ENCODE data around the gene CTNNA1.

The CTNNA1 gene

DNA sequence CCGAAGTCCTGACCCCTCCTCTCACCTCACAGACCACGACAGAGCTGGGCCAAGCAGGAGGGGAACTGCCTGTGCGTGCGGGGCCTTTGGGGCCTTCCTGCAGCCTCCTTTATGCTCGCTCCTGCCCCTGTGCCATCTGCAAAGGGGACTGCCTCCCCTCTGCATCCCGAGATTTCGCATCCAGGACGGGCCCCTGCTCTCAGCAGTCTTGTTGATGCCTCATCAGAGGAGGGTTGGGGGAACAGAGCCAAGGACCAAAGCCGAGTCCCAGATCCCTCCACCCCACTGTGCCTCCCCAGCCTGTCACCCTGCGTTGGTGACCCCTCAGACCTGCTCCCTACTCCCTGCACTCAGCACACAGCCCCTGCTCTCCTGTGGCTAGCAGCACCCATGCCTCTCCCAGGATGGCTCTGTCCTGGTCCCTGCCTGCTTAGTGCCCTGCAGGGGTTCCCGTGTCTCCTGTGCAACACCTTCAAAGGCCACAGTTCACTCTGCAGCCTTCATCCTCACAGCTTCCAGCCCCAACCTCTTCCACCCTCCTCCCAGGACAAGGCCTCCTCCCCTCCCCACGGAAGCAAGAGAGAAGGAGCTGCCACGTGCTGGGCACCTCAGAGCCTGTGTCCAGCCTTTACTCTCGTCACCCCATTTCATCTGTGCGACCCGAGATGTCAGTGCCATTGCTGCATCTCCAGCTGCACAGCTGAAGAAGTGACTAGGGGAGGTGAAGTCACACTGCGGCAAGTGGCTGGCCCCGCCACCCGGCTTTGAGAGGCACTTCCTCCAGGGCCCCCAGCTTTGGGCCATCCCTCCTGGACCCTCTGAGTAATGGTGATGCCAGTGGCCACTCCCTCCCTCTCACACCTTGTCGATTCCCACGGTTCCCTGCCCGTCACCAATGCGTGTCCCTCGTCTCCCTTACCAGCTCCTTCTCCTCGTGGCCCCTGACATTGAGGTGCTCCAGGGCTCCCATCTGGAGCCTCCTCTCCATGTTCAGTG, 184.5 kb downstream of the CTNNA1 start (continued):
- TF ChIP-seq PATZ1 (CRISPR knock-in tag; IDR thresholded peaks at IDR 0.05; ENCODE audit: borderline replicate concordance) (no peak), ISL1 (CRISPR knock-in tag; IDR thresholded peaks at IDR 0.05) (no peak)

DNA sequence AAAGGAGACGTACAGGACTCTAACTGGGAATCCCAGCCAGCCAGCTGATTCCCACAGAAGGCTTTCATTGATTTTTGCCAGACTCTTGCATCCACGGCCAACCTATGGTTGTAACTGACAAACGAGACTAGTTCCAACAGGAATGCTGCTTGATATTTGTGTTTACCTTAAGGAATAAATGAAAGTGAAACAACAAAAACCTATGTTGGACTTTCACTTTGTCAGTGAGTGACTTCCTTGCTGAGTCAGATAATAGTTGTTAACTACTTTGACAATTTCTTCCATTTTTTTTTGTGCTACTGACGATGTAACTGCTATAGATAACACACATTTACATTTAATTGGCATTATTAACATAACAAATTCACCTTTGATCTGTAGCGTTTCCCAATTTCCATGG, 185.3 kb downstream of the CTNNA1 start:
- TF ChIP-seq TCF4 (CRISPR knock-in tag; IDR thresholded peaks at IDR 0.05; ENCODE audit: borderline replicate concordance): no peak
- TF ChIP-seq TOX (CRISPR knock-in tag; IDR thresholded peaks at IDR 0.05; ENCODE audit: borderline replicate concordance): no peak
- TF ChIP-seq BACH2 (CRISPR knock-in tag; IDR thresholded peaks at IDR 0.05; ENCODE audit: borderline replicate concordance): no peak
- no peak for TF ChIP-seq PPARA (CRISPR knock-in tag; IDR thresholded peaks at IDR 0.05; ENCODE audit: borderline replicate concordance)
- no peak for TF ChIP-seq ZFP30 (CRISPR knock-in tag; IDR thresholded peaks at IDR 0.05)
- TF ChIP-seq ZNF565 (CRISPR knock-in tag; conservative IDR thresholded peaks at IDR 0.05; ENCODE audit: low read depth): no peak
- no peak for TF ChIP-seq ZFP3 (CRISPR knock-in tag; IDR thresholded peaks at IDR 0.05)
- no peak for TF ChIP-seq ZNF70 (CRISPR knock-in tag; IDR thresholded peaks at IDR 0.05)
- TF ChIP-seq POU6F1 (CRISPR knock-in tag; IDR thresholded peaks at IDR 0.05; ENCODE audit: borderline replicate concordance, low read depth): no peak
- TF ChIP-seq GLIS3 (CRISPR knock-in tag; IDR thresholded peaks at IDR 0.05): no peak
- TF ChIP-seq ARNTL (CRISPR knock-in tag; IDR thresholded peaks at IDR 0.05; ENCODE audit: borderline replicate concordance, low read depth): no peak
- ATAC-seq: no peak

DNA sequence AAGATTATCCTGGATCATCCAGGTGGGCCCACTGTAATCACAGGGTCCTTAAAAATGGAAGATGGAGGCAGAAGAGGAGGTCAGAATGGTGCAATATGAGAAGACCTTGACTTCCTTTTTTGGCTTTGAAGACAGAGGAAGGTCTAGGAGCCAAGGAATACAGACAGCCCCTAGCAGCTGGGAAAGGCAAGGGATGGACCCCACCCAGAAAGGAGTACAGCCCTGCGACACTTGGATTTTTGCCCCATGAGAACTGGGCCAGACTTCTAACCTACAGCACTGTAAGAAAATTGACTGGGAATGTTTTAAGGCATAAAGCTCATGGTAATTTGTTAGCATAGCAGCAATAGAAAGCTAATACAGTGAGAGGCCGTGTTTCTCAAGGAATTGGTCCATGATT, 188.8 kb downstream of the CTNNA1 start:
- TF ChIP-seq ISL1 (CRISPR knock-in tag; IDR thresholded peaks at IDR 0.05): no peak
- no peak for ATAC-seq

GRCh38 chr5:138942861-138943260, 189.6 kb downstream of the CTNNA1 start:
- no peak for TF ChIP-seq ISL1 (CRISPR knock-in tag; IDR thresholded peaks at IDR 0.05)
- TF ChIP-seq RARB (CRISPR knock-in tag; IDR thresholded peaks at IDR 0.05): no peak
- TF ChIP-seq ZNF70 (CRISPR knock-in tag; IDR thresholded peaks at IDR 0.05): no peak
- TF ChIP-seq GLIS3 (CRISPR knock-in tag; IDR thresholded peaks at IDR 0.05): no peak
- TF ChIP-seq ZFP3 (CRISPR knock-in tag; IDR thresholded peaks at IDR 0.05): no peak
- TF ChIP-seq ARNTL (CRISPR knock-in tag; IDR thresholded peaks at IDR 0.05; ENCODE audit: borderline replicate concordance, low read depth): no peak
- no peak for TF ChIP-seq TOX (CRISPR knock-in tag; IDR thresholded peaks at IDR 0.05; ENCODE audit: borderline replicate concordance)
- TF ChIP-seq ZNF565 (CRISPR knock-in tag; conservative IDR thresholded peaks at IDR 0.05; ENCODE audit: low read depth): no peak
- TF ChIP-seq, protein P1, sequence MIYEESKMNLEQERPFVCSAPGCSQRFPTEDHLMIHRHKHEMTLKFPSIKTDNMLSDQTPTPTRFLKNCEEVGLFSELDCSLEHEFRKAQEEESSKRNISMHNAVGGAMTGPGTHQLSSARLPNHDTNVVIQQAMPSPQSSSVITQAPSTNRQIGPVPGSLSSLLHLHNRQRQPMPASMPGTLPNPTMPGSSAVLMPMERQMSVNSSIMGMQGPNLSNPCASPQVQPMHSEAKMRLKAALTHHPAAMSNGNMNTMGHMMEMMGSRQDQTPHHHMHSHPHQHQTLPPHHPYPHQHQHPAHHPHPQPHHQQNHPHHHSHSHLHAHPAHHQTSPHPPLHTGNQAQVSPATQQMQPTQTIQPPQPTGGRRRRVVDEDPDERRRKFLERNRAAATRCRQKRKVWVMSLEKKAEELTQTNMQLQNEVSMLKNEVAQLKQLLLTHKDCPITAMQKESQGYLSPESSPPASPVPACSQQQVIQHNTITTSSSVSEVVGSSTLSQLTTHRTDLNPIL (CRISPR knock-in tag; IDR thresholded peaks at IDR 0.05; ENCODE audit: low read depth): no peak
- no peak for TF ChIP-seq TCF4 (CRISPR knock-in tag; IDR thresholded peaks at IDR 0.05; ENCODE audit: borderline replicate concordance)
- TF ChIP-seq, protein P2, sequence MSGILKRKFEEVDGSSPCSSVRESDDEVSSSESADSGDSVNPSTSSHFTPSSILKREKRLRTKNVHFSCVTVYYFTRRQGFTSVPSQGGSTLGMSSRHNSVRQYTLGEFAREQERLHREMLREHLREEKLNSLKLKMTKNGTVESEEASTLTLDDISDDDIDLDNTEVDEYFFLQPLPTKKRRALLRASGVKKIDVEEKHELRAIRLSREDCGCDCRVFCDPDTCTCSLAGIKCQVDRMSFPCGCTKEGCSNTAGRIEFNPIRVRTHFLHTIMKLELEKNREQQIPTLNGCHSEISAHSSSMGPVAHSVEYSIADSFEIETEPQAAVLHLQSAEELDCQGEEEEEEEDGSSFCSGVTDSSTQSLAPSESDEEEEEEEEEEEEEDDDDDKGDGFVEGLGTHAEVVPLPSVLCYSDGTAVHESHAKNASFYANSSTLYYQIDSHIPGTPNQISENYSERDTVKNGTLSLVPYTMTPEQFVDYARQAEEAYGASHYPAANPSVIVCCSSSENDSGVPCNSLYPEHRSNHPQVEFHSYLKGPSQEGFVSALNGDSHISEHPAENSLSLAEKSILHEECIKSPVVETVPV (CRISPR knock-in tag; IDR thresholded peaks at IDR 0.05): no peak
- no peak for TF ChIP-seq ZNF8 (CRISPR knock-in tag; IDR thresholded peaks at IDR 0.05)
- no peak for TF ChIP-seq TSHZ2 (CRISPR knock-in tag; IDR thresholded peaks at IDR 0.05)
- TF ChIP-seq ESRRG (CRISPR knock-in tag; IDR thresholded peaks at IDR 0.05): no peak
- no peak for TF ChIP-seq ZFP30 (CRISPR knock-in tag; IDR thresholded peaks at IDR 0.05)
- no peak for TF ChIP-seq CSDC2 (CRISPR knock-in tag; IDR thresholded peaks at IDR 0.05)
- TF ChIP-seq PPARA (CRISPR knock-in tag; IDR thresholded peaks at IDR 0.05; ENCODE audit: borderline replicate concordance): no peak
- TF ChIP-seq POU6F1 (CRISPR knock-in tag; IDR thresholded peaks at IDR 0.05; ENCODE audit: borderline replicate concordance, low read depth): no peak
- no peak for ATAC-seq

Measured in SK-N-SH treated with all-trans-retinoic acid at 6 μM for 48 hours (cell line).